Dedifferentiated amniotic fluid mesenchymal stem cell (primary cell): ENCODE results near the gene IL36B.

ENCODE experiments used
- DNase-seq: peaks from one replicate; pipeline ENCODE4 v3.0.0-alpha.2; 2016; ENCODE audit errors: extremely low spot score

Gene IL36B

GRCh38 chr2:113056521-113056920, 3.9 kb upstream of the IL36B start:
- no peak for DNase-seq

- DNase-seq: no peak
Observed at GRCh38 chr2:113054066-113054465, 1.4 kb upstream of the IL36B start.

- no peak for DNase-seq
Observed at GRCh38 chr2:113053666-113054065, 999 bp upstream of the IL36B start.

GRCh38 chr2:113050921-113051895, 1.5 kb downstream of the IL36B start:
- DNase-seq: no peak

GRCh38 chr2:113046465-113046864, 6.2 kb downstream of the IL36B start:
- no peak for DNase-seq

- no peak for DNase-seq
Observed at GRCh38 chr2:113041871-113042270, 10.8 kb downstream of the IL36B start.

GRCh38 chr2:113039719-113040118, 12.9 kb downstream of the IL36B start:
- DNase-seq: no peak

GRCh38 chr2:113039158-113039557, 13.5 kb downstream of the IL36B start:
- DNase-seq: no peak

- DNase-seq: no peak
Observed at GRCh38 chr2:113038291-113038690, 14.4 kb downstream of the IL36B start.

- DNase-seq: no peak
Observed at GRCh38 chr2:113036763-113037162, 15.9 kb downstream of the IL36B start.

- no peak for DNase-seq
Observed at GRCh38 chr2:113034016-113034415, 18.7 kb downstream of the IL36B start.

GRCh38 chr2:113032737-113033136, 19.9 kb downstream of the IL36B start:
- DNase-seq: no peak

GRCh38 chr2:113028112-113028511, 24.6 kb downstream of the IL36B start:
- DNase-seq: no peak

GRCh38 chr2:113027691-113028090, 25.0 kb downstream of the IL36B start:
- no peak for DNase-seq

- DNase-seq: no peak
Observed at GRCh38 chr2:113025737-113026136, 26.9 kb downstream of the IL36B start.

GRCh38 chr2:113024764-113025163, 27.9 kb downstream of the IL36B start:
- no peak for DNase-seq

GRCh38 chr2:113021312-113021711, 31.4 kb downstream of the IL36B start:
- DNase-seq: no peak

GRCh38 chr2:113018509-113018908, 34.2 kb downstream of the IL36B start:
- no peak for DNase-seq

GRCh38 chr2:113015655-113016054, 37.0 kb downstream of the IL36B start:
- DNase-seq: no peak

- no peak for DNase-seq
Observed at GRCh38 chr2:113015042-113015441, 37.6 kb downstream of the IL36B start.

GRCh38 chr2:113014067-113014466, 38.6 kb downstream of the IL36B start:
- DNase-seq: no peak

- no peak for DNase-seq
Observed at GRCh38 chr2:113013336-113013661, 39.4 kb downstream of the IL36B start.

- no peak for DNase-seq
Observed at GRCh38 chr2:113012436-113013335, 40.0 kb downstream of the IL36B start.
